Eye (tissue), 1 donor: ENCODE measurements around the gene PROCR.
"Not testable (repeated sequence)": the region's sequence is repeated elsewhere in the genome, so short reads cannot be mapped to it uniquely, and the experiment has no call there.

Experiments used
- DNase-seq: peaks from one replicate; pipeline ENCODE4 v3.0.0-alpha.2; 2015

Gene PROCR

DNA sequence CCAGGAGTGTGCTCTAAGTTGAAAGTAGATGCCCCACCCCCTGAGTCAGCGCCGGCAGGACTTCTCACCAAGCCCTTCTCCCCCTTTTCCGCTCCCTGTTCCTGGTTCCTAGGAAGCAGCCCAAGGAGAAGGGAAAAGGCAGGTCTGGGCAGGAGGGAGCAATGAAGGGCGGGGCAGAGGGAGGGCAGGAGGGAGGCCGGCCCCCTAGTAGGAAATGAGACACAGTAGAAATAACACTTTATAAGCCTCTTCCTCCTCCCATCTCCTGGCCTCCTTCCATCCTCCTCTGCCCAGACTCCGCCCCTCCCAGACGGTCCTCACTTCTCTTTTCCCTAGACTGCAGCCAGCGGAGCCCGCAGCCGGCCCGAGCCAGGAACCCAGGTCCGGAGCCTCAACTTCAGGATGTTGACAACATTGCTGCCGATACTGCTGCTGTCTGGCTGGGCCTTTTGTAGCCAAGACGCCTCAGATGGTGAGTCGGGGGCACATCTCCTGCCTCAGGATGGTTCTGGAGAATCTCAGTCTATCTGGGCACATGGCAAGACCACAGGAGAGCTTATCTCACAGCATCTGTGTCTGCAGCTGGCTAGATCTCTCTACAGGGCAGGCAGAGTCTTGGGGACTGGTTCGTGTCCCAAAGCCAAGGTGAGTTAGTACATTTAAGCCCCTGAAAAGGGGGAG is at the start of gene PROCR:
TSS of gene PROCR (plus strand) at position 320 of the 681 bp plus-strand sequence. CDS start at position 403, 83 bp downstream.
- peak; percentile 73 for DNase-seq

DNA sequence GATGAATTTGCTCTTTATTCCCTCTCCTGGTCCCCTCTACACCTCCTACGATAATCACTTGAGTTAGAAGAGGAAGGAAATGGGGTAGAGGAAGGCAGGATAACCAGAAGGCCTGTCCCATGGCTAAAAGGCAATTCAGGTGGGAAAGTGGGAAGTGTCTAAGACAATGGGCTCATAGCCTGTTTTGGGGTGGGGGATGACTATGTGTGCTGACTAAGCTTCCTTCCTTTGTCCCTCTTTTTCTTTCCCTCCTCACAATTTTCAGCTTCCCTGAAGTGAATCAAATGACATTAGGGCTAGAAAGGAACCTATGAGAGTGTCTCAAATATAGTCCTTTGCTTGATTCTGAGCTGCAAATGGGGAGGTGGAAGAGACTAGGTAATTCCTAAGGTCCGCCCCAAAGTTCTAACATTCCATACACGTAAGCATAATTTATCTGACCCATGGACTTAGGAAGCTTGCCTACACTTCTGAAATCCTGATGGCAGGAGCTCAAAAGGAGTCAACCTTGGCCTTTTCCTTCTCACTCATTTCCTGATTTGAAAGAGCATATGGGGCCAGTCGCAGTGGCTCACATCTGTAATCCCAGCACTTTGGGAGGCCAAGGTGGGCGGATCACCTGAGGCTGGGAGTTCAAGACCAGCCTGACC is 49.0 kb upstream of the PROCR start:
- no peak for DNase-seq

DNA sequence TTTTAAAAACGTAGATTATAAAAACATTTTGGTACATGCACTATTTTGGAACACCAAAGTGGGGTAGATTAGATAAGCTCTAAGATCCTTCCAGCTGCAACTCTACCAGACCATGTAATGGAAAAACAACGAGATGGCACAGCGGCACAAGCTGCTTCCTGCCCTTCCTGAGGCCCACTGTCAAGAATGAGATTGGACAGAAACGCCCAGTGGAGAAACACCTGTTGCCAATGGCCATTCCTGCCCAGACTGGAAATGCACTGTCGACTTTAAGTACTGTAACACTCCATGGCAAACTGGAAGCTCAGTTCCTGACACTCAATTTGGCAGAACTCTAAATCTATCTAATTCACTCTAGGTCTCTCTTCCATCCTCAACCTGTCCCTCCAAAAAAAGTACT is 46.1 kb upstream of the PROCR start:
- DNase-seq: no peak

DNA sequence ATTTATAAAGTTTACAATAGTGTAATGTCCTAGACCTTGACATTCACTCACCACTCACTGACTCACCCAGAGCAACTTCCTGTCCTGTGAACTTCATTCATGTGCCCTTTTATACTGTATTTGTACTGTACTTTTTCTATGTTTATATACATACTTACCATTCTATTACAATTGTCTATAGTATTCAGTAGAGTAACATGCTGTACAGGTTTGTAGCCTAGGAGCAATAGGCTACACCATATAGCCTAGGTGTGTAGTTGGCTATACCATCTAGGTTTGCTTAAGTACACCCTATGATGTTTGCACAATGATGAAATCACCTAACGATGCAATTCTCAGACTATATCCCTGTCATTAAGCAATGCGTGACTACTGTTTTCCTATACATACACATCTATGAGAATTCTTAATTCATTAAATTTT is 42.2 kb upstream of the PROCR start:
- DNase-seq: no peak

DNA sequence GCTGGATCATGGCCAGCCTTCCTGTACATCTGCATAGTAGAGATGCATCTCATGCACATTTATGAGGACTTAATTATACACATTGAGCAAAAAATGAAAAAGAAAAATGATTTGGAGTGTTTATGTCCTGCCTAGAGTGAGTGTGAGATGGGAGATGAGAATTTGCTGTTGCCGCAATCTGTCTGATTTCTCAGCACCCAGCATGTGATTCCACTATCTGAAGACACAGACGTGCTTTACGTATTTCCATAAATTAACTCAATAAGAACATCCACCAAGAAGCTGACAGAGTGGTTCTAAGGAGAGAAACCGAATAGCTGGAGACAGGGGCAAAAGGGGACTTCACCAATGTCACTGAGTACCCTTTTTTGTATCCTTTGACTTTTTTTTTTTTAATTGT is 39.9 kb upstream of the PROCR start:
- DNase-seq: no peak

DNA sequence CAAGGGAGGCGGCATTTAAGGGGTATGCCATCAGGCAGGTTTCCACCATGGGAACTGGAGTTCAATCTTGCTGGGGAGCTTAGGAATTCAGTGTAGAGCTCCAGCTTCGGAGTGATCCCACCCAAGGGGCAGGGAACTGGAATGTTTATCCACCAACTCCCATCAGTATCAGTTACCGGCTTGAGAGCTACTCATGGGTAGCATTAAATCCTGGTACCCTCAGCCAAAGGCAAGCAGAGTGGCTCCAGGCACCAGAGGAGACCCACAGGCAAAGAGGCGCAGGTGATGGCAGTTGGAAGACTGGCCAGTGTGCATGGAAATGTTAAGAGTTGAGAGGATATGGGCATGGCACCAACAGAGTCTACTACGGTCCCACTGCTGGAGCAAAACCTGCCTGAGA is 38.8 kb upstream of the PROCR start:
- no peak for DNase-seq

DNA sequence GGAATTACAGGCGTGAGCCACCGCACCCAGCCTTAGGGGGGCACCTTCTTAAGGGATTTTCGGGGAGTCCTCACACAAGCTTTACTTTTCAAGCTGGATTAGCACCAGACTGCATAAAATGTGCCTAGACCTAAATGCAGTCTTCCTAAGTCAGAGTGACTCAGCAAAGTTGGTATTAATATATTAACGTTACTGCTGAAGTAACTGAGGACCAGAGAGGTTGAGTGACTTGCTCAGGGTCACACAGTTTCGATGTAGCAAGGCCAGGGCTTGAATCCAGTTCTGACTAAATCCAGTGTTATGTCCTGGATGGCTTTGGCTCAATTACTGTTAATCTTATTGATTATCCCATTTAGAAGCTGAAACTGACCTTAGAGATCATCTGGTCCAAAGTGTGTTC is 38.1 kb upstream of the PROCR start:
- no peak for DNase-seq

DNA sequence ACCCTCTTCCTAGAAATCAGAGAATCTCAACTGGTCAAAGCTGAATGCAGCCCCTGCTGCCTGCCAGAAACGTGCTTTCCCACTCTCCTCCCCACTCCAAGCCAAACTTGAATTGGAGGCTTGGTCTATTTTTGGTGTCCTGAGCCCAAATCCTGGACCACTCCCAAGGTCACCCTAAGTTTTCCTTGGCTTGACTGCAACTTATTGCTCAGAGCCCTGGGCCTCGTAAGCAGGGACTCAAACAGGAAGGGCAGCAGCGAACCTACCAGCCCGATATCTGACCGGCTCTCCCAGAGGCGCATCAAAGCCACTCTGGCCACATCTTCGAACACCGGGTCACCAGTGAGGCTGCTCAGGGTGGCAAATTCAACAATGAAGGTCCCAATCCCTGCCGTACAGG is 37.4 kb upstream of the PROCR start:
- DNase-seq: no peak

DNA sequence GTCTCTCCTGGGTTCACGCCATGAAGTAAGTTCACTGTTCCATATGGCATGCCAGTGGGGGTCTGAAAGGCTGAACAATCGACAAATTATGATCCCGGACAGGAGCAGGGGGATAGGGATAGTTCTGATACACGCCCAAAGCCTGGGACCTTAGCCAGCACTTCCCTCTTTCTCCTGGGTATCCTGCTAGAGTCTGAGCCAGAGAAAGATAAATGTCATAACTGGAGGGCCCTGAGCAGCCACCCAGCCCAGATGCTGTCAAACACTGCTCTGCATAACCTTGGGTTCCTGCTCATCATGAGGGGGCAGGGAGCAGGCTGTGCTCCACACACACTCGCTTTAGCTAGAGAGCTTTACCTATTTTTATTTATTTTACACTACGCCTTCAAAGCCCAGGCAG is 37.0 kb upstream of the PROCR start:
- DNase-seq: no peak

DNA sequence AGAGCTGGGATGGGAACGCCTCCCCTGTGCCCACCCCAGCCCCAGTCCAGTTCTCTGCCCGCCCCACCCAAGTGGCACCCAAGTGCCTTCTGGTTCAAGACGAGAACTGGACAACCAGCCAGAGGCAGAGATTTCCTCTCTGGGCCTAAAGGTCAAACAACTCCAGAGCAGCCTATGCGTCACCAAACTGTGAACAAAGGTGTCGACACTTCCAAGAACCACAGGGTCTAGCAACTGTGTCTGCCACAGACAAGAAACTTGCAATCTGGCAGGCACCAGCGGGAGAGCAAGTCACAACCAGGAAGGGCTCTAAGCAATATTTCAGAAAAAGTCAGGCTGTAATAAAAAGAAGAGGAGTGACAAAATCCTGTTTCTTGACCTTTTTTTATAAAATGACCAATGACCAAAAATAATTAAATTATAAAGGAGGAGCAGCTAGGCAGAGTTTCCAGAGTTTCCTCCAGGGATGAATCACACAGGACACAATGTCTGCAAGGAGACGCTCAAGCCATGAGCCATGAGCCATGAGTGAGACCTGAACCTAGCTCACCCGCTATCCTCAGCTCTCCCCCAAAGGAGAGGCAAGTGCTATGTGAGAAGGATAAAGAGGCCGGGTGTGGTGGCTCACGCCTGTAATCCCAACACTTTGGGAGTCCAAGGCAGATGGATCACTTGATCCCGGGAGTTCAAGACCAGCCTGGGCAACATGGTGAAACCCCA is 35.8 kb upstream of the PROCR start:
- no peak for DNase-seq

DNA sequence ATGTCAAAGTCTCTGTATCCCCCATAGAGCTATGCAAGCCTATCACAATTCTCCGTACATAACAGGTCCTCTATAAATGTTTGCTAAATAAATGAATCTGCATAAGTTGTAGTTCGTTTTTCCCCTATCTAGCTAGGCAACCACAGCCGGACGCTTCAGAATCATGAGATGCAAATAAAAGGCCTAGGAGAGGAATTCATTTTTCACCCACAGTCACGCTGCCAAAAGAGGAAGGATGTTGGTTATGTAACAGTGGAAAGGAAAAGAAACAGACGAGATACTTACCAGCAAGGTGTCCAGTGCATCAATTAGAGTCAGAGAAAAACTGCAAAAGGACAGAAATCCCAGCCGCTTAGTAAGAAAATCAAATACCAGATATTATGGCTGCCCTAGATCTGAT is 27.2 kb upstream of the PROCR start:
- DNase-seq: no peak

DNA sequence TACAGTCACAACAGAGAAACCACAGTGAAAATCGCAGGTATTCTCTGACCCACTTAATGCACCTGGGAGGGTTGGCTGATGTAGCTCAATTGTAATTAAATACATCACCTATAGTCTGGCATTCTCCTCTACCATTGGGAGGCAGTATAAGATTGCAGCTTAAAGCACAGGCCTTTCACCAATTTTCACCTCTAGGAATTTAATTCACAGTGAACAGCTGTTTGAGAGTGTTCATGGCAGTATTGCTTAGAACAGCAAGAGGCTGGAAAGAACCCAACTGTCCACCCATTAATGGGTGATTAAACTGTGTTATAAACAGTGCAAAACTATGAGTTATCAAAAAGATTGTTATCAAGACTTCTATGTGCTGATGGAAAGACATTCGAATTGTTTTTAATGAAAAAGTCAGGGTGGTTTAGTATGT is 26.7 kb upstream of the PROCR start:
- peak; percentile 45 for DNase-seq

DNA sequence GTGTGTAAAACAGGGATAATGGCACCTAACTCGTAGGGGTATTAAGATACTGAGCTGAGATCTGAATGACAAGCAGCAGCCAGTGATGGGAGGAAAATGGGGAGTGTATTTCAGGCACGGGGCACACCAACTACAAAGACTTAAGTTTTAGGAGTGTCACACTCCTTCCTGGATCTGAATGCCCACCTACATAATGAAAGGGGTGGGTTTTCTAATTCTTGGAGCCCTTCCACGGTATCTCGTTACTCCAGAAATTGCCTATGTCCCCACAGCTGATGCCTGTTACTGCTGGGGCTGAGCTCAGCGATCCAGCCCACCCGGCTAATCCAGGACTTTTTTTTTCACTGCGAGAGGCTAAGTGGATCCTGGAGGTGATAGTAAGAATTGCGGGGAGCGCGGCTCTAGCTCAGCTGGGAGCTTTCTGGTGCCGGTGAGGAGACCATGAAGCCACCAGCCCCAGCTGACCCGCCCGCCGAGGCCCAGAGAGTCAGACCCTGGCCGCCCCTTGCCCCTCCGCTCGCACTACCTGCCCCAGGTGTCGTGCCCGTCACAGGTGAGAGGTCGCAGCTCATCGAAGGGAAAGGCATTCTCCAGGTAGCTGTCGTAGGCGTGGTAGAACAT is 25.5 kb upstream of the PROCR start:
- DNase-seq: peak; percentile 48

DNA sequence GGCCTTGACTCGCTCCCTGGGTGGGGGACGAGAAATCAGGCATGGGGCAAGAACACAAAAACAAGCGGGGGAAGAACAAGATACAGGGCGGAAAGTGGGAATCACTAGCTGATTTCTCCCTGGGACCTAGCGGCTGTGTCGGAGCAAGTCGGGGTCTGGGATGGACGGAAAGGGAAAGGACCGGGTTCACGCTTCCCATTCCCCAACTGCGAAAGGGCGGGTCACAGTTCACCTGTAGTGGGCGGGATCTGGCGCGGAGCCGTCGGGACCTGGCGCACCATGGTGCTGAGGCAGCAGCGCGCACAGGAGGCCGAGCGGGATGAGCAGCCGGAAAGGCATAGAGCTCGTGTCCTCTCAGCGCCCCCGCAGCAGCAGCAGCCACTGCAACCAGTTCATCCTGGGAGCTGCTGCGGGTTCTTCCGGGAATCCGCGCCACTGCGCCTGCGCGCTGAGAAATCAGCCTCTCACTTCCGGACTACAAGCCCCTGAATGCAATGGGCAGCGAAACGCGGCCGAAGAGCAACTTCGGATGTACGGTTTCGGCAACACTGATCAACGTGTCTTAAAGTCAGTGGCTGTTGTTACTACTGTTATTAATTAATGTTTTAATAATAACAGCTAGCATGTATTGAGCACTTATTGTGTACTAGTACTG is 24.8 kb upstream of the PROCR start, which contains the start of gene EDEM2:
TSS of gene EDEM2 (minus strand) at position 417 of the 655 bp plus-strand sequence. CDS start at position 339, 78 bp downstream.
- DNase-seq: peak; percentile 98

DNA sequence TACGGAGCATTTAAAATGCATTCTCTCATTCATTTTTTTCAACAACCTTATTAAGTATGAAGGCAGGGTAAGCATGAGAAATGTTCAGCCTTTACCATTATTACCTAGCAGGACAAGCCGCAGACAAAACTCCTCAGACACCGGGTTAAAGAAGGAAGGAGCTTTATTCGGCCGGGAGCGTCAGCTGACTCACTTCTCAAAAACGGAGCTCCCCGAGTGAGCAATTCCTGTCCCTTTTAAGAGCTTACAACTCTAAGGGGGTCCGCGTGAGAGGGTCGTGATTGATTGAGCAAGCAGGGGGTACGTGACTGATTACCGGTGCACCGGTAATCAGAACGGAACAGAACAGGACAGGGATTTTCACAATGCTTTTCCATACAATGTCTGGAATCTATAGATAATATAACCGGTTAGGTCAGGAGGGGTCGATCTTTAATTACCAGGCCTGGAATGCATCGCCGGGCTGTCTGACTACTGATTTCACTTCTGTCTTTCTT is 24.2 kb upstream of the PROCR start:
- peak; percentile 8 for DNase-seq

DNA sequence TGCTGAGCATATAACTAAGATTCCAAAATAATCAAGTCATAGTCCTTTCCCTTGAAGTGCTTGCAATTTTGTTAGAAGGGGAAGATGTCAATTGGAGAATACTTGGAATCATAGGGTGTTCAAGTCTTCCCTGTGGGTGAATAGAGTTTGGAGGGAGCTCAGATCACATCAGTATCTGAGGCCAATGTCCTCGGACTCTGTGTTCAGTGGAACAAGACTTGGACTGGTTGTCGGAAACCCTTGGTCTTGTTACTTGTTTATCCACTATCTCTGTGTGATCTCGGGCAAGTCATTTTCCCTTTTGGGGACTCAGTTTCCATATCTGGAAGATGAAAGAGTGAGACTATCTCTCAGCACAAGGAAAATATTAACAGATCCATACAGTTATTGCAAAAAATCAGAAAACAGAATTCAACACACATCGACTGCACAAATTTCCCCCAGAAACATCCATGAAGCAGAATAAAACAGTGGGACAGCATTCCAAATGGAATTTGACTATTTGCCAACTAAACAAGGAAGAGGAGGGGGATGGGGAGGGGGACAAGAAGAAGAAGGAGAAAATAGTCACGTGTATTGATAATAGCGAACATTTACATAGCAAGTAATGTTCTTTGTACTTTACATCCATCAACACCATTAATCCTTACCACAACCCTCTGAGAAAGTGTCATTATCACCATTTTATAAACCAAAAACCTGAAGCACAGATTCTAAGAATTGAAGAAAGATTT is 20.9 kb upstream of the PROCR start:
- no peak for DNase-seq

DNA sequence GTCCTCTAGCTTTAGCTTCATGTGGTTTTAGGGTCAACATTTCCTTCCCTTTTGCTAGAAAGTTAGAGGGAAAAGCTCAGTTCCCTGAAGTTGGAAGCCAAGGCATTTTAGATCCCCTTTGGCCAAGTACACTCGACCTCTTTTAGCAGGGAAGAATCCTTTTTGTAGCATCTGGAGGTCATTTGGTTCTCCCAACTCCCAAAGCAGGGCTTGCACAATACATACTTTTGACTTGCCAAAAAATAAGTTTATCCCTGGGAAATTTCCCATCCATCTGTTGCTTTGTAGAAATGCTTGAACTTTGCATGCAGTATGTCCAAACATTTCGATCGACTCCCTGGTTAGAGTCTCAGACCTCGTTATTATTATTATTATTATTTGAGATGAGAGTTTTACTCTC is 20.1 kb upstream of the PROCR start:
- DNase-seq: no peak

DNA sequence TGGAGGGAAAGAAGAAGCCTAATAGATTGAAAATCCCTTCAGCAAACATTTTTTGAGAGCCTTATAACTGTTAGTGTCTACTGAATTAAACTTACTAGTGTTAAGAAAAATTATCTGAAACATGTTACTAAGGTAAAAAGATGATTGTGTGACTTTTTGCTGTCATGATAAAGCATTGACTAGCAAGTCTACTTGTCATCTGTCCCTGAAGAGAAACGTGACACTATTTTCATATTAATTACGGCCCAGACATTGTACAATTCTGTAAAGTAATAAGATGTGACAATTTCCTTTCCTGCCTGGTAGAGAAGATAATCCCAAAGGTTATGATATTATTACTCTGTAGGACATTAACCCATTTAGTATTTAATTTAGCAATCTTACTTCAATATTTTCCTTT is 15.9 kb upstream of the PROCR start:
- DNase-seq: no peak

DNA sequence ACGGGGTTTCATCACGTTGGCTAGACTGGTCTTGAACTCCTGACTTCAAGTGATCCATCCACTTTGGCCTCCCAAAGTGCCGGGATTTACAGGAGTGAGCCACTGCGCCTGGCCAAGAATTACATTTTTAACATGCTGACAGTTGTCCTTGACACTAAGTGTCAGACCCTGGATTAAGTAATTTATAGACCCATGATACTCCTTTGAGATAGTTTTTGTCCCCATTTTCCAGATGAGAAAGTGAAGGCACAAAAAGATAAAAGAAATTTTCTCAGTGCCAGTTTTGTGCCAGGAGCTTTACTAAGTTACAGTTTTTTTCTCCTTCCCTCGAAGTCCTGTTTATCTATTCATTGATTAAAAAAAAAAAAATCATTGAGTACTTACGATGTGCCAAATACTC is 14.9 kb upstream of the PROCR start:
- DNase-seq: no peak

DNA sequence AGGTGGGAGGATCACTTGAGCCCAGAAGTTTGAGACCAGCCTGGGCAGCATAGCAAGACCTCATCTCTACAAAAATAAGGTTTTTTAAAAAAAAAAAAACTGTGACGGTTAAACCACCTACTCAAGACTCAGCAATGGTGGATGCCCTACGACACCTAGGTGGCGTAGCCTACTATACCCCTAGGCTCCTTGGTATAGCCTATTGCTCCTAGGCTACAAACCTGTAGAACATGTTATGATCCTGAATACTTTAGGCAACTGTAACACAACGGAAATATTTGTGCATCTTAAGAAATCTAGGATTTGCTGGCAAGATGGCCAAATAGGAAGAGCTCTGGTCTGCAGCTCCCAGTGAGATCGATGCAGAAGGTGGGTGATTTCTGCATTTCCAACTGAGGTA is 11.5 kb upstream of the PROCR start:
- not testable (repeated sequence) for DNase-seq

DNA sequence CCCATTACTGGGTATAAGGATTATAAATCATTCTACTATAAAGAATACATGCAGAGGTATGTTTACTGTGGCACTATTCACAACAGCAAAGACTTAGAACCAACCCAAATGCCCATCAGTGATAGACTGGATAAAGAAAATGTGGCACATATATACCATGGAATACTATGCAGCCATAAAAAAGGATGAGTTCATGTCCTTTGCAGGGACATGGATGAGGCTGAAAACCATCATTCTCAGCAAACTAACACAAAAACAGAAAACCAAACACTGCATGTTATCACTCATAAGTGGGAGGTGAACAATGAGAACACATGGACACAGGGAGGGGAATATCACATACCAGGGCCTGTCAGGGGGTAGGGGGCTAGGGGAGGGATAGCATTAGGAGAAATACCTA is 7.3 kb upstream of the PROCR start:
- not testable (repeated sequence) for DNase-seq
